ENCODE measurements around the gene GAS1. TPM values are rescaled to one million over a fixed set of nuclear protein-coding genes. Genes with fewer than 3 reads are reported as not detected.

Gene GAS1
- total RNA-seq, 3 donors from 2014 or later: 2.2 to 57.3 (median 4.2) TPM

GRCh38 chr9:86962692-86963091 is 15.4 kb upstream of the GAS1 start:
- H3K4me1 ChIP-seq (ENCODE audit: low read depth): no peaks in the 10 kb centered on the region
- no peak for ATAC-seq
- DNase-seq: no peak
- intact Hi-C loops (cut with DNase I, micrococcal nuclease): no loop called here
- no peak overlapping the region for H3K4me3 ChIP-seq
- TF ChIP-seq, protein P1, sequence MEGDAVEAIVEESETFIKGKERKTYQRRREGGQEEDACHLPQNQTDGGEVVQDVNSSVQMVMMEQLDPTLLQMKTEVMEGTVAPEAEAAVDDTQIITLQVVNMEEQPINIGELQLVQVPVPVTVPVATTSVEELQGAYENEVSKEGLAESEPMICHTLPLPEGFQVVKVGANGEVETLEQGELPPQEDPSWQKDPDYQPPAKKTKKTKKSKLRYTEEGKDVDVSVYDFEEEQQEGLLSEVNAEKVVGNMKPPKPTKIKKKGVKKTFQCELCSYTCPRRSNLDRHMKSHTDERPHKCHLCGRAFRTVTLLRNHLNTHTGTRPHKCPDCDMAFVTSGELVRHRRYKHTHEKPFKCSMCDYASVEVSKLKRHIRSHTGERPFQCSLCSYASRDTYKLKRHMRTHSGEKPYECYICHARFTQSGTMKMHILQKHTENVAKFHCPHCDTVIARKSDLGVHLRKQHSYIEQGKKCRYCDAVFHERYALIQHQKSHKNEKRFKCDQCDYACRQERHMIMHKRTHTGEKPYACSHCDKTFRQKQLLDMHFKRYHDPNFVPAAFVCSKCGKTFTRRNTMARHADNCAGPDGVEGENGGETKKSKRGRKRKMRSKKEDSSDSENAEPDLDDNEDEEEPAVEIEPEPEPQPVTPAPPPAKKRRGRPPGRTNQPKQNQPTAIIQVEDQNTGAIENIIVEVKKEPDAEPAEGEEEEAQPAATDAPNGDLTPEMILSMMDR (IDR thresholded peaks at IDR 0.05): no peak
- H3K36me3 ChIP-seq (ENCODE audit: low read depth): no peaks in the 10 kb centered on the region
- H3K9me3 ChIP-seq: no peaks in the 10 kb centered on the region

- ATAC-seq: no peak
- H3K9me3 ChIP-seq: no peaks in the 10 kb centered on the region
- no peaks in the 10 kb centered on the region for H3K36me3 ChIP-seq (ENCODE audit: low read depth)
- DNase-seq: no peak
- H3K4me1 ChIP-seq (ENCODE audit: low read depth): no peaks in the 10 kb centered on the region
- intact Hi-C loops (cut with DNase I, micrococcal nuclease): no loop called here
- TF ChIP-seq, protein P1 (IDR thresholded peaks at IDR 0.05): no peak
- H3K4me3 ChIP-seq: no peak overlapping the region
Measured at GRCh38 chr9:86960938-86961337, 13.6 kb upstream of the GAS1 start.

DNA sequence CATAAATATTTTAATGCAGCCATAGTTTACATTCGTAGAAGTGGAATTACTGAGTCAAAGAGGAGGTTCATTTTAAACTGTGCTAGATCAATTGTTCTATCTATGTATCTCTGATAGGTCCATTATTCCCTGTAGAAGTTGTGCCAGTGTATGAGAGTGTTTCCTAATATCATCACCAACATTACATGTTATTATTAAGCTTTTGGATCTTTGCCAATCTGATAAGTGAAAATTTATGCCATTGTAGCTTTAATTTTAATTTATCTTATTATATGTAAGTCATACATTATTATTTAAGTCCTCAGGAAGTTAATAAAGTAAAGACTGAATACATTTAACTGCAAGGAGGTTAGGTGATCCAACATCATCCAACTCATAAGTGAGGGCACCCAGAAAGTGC is 10.9 kb upstream of the GAS1 start:
- Histone ChIP-seq H3K4me1 (ENCODE audit: low read depth) (no peaks in the 10 kb centered on the region), H3K9me3 (no peaks in the 10 kb centered on the region), H3K4me3 (no peak overlapping the region), H3K36me3 (ENCODE audit: low read depth) (no peaks in the 10 kb centered on the region)
- ATAC-seq (no peak), DNase-seq (no peak)
- intact Hi-C loops (cut with DNase I, micrococcal nuclease): no loop called here
- TF ChIP-seq, protein P1 (IDR thresholded peaks at IDR 0.05): no peak

DNA sequence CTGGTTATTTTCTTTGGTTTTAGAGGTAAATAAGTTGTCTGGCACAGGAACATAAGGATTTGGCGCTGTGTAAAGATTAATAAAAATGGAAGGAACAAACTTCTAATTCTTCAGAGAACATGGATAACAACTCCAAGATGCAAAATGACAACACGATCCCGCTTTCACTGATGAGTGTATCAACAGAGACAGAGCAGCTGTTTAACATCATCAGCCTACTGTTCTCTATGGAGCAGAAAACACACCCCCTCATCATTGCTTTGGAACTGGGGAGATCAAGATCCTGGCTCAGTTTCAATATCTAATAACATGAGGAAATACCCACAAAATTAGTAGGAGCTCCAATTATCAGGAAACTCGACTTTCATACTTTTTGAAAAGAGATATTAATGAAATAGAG is 8.3 kb upstream of the GAS1 start:
- Histone ChIP-seq H3K9me3 (no peaks in the 10 kb centered on the region), H3K36me3 (ENCODE audit: low read depth) (no peaks in the 10 kb centered on the region), H3K4me3 (no peak overlapping the region), H3K4me1 (ENCODE audit: low read depth) (no peaks in the 10 kb centered on the region)
- DNase-seq: no peak
- TF ChIP-seq, protein P1 (IDR thresholded peaks at IDR 0.05): no peak
- intact Hi-C loops (cut with DNase I, micrococcal nuclease): no loop called here
- no peak for ATAC-seq

GRCh38 chr9:86955042-86955441 is 7.7 kb upstream of the GAS1 start:
- intact Hi-C loops (cut with DNase I, micrococcal nuclease): no loop called here
- DNase-seq (no peak), ATAC-seq (no peak)
- TF ChIP-seq, protein P1 (IDR thresholded peaks at IDR 0.05): no peak
- no peaks in the 10 kb centered on the region for H3K9me3 ChIP-seq
- no peak overlapping the region for H3K4me3 ChIP-seq
- no peaks in the 10 kb centered on the region for H3K4me1 ChIP-seq (ENCODE audit: low read depth)
- no peaks in the 10 kb centered on the region for H3K36me3 ChIP-seq (ENCODE audit: low read depth)

- Histone ChIP-seq H3K4me3 (no peak overlapping the region), H3K36me3 (ENCODE audit: low read depth) (no peaks in the 10 kb centered on the region), H3K4me1 (ENCODE audit: low read depth) (peaks cover 5% of the 10 kb centered on the region), H3K9me3 (no peaks in the 10 kb centered on the region)
- DNase-seq: no peak
- ATAC-seq: no peak
- intact Hi-C loops (cut with DNase I, micrococcal nuclease): no loop called here
- TF ChIP-seq, protein P1 (IDR thresholded peaks at IDR 0.05): no peak
Measured at GRCh38 chr9:86953181-86953580, 5.9 kb upstream of the GAS1 start.

Measured in mucosa of descending colon (tissue), 3 donors.